ENCODE results near the gene NUP62CL.

Gene NUP62CL

DNA sequence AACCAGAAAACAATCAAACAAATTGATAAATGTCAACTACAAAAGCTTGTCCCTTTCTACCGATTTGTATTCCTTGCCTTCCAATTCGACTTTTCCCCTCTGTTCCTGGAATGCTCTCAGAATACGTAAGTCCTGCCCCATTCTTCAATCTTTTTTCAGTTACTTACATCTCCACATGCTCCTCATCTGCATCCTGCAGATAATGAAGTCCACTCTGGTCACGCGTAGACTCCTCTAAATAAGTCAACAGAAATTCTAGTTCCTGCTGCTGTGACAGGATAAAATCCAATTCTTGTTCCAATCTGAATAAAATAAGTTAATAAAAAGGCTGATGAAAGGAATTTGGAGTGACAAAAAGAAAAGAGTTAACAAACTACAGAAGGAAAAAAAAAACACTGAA is 53.2 kb downstream of the NUP62CL start:
- no peak for DNase-seq (ENCODE audit: low read depth in 2 of 2)

DNA sequence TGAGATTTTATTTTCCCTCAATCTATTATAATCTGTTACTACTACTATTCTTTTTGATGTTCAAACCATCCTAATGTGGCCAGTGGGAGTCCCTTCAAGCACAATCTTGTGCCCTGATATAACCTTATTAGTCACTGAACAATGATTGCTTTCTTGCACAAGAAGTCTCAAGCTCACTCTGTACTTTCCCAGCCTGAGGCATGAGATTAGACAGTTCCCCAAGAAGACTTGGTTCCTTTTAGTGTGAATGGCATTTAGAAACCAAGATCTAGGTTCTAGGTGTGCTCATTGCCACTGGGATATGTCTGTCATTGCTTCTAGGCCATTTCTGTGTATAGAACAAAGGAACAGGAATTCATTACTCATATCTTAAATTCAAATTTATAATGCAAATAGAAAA is 59.6 kb downstream of the NUP62CL start:
- DNase-seq (ENCODE audit: low read depth in 2 of 2) = no peak

DNA sequence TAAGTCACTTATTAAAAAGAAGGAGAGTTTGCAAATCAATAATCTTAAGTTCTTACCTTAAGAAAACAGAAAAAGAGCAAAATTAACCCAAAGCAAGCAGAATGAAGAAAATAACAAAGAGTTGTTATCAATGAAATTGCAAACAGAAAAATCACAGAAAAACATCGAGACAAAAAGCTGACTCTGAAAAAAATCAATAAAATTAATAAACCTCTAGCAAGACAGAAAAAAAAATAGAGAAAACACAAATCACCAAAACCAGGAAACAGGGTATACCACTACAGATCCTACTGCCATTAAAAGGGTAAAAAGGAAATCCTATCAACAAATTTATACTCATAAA is 70.3 kb downstream of the NUP62CL start:
- DNase-seq (ENCODE audit: low read depth in 2 of 2) = no peak

DNA sequence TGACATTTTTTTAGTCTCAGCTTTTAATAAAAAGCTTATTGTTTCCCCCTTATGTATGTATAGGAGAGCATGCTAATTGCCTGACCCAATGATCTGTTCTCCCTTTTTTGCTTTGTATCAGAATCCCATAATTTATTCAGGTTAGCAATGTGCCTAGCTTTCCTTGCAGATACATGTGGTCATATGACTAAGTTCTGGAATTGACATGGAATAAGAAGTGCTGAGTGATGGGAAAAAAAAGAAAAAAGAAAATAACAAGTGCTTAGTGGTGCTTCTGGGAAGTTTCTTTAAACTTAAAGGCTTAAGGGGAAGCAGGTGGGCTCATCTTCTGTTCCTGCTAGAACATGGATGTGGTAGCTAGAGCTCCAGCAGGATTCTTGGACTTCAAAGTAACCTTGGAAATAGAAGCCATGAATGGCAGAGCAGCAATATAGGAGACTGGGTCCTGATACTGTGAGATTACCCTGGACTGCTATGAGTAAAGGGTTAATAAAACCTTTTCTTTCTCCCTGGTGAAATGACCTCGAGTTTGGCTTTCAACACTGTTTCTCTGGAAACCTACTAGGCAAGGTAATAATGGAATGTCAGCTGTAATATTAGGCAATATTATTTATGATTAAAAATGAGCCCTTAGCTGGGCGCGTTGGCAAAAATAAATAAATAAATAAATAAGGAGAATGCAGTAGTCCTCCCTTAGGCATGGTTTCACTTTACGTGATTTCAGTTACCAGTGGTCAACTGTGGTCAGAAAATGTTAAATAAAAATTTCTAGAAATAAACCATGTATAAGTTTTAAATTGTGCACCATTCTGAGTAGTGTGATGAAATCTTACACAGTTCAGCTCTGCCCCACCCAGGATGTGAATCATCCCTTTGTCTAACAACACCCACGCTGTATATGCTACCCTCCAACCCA is 70.9 kb downstream of the NUP62CL start:
- no peak for DNase-seq (ENCODE audit: low read depth in 2 of 2)

DNA sequence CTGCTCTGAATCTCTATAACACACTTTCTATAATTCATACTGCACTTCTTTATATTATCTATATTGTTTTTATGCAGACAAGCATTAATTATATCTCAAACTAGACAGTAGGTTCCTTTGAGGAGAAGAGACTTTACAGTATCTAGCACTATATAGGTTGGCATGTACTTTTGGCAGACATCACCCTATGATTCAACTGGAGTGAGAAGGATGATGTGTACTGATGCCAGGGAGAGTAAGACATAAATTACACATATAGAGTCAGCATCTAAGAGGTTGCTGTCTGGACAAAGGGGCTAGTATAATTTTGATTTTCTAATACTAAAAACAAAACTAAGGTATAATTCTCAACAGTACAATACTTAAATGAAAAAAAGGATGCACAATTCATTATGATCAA is 82.5 kb downstream of the NUP62CL start:
- DNase-seq (ENCODE audit: low read depth in 2 of 2) = no peak

DNA sequence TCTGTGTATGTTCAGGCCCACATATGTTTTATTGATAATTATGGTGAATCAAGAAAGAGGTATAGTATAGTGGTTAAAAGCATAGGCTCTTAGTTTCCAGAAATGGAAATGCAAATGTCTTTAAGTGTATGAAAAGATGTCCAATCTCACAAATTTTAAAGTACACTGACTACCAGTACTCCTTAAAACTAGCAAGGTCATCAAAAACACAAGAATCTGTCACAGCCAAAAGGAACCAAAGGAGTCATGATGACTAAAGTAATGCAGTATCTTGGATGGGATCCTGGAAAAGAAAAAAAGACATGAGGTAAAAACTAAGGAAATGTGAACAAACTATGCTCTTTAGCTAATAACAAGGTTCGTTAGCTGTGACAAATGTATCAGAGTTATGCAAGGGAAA is 87.0 kb downstream of the NUP62CL start:
- DNase-seq (ENCODE audit: low read depth in 2 of 2) = no peak

DNA sequence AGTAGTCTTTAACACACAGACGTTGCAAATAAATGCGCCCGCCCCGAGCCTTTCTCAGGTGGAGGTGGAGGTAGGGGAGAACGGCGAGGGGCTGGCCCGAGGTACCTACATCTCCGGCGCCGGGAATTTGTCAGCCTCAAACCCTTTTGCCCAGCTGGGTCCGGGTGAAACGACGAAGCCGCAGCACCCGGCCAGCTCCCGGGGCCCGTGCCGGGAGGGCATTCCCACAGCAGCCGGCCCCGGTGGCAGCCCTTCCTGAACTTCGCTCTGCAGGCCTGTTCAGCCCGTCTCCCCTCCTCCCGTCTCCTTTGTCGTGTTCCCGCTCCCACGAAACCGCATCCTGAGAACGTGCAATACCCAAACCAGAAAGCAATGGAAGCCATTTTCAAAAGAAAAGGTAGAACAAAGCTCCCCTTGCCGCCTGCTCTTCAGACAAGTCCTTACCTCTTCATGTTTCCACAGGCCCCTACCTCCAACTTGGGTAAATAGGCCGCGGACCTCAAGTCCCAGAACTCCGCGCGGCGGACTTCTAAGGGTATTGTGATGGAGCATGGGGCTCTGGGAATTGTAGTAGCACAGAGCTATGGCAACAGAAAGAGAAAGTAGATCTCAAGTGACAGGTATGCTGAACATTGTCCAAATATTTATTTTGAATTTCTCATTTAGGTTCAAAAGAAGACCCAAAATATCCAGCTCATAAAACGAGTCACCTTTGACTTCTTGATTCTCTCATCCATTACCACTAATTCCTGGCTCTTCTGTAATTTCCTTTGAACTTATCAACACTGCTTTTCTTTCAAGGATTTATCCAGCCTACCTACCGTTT is 87.7 kb downstream of the NUP62CL start, which contains the start of gene RBM41:
TSS of gene RBM41 (minus strand) at position 501 of the 826 bp plus-strand sequence. CDS start at position 452, 49 bp downstream.
- peak; percentile 40 to 52 for DNase-seq (ENCODE audit: low read depth in 2 of 2)

DNA sequence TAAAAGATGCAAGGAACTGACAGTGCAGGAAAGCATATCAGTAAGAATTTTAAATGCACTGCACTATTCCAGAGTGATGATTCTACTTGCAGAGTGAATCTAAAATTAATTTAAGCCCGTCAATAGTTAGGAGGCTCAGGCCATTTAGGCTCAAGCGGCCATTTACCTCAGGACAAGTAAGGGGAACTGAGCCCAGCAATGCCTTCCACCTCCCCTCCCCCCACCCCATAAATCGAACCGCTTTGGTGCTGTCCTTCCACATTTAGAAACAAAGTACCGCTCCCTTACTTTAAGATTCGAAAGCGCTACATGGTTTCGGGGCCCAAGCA is 88.3 kb downstream of the NUP62CL start:
- no peak for DNase-seq (ENCODE audit: low read depth in 2 of 2)

DNA sequence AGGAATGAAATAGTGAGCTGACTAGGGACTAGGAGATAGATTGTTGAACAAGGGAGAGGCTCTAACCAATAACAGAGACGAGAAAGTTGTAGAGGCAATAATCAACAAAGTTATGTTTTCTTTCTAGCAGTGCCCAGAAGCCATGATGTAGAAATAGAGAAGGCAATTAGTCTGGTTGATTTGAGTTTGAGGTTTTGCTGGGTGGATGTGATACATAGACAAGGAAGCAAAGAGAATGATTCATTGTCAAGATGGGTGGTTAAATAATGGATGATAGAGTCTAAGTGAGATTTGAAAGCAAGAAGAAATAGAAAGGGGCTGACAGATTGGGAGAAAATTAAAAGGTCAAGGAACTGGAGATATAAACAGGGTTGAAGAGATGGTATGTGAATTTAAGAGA is 98.8 kb downstream of the NUP62CL start:
- DNase-seq (ENCODE audit: low read depth in 2 of 2) = no peak

DNA sequence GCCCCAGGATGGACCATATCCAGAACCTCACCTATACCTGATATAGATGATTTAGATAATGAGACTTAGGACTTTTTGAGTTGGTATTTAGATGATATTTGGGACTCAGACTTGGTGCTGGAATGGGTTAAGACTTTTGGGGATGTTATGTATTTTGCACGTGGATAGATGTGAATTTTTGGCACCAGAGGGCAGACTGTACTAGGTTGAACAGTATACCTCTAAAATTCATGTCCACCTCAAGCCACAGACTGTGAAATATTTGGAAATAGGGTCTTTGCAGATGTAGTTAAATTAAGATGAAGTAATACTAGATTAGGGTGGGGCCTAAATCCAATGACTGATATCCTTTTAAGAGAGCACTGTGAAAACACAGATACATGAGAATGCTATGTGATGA is 103.3 kb downstream of the NUP62CL start:
- DNase-seq (ENCODE audit: low read depth in 2 of 2) = no peak

DNA sequence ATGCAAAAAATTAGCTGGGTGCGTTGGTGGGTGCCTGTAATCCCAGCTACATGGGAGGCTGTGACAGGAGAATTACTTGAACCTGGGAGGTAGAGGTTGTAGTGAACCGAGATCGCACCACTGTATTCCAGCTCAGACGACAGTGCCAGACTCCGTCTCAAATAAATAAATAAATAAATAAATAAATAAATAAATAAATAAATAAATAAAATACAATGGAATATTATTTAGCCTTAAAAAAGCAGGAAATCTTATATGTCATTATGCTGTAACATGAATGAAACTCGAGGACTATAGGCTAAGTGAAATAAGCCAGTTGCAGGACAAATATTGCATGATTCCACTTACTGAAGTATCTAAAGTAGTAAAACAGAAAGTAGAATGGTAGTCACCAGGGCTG is 130.1 kb downstream of the NUP62CL start:
- no peak for DNase-seq (ENCODE audit: low read depth in 2 of 2)

All from stimulated activated CD4-positive, alpha-beta T cell treated with anti-CD3 and anti-CD28 coated beads, Interleukin-4, amount 100 ng/mL, for 48 hours (primary cell).